Ectodermal cell (in vitro differentiated cells): ENCODE data around the gene BCL2L13.
"Not testable (repeated sequence)": the region's sequence is repeated elsewhere in the genome, so short reads cannot be mapped to it uniquely, and the experiment has no call there.

Experiments
- H3K27ac ChIP-seq: 2 replicates; pipeline ENCODE4 v1.7.0; 2013; ENCODE audit warnings: mild to moderate bottlenecking, low read depth, low read length; ENCODE audit not compliant: insufficient read depth, poor library complexity, severe bottlenecking
- H3K27me3 ChIP-seq: 2 replicates; pipeline ENCODE4 v1.7.0; 2013; ENCODE audit warnings: mild to moderate bottlenecking, low read length; ENCODE audit not compliant: insufficient read depth, control insufficient read depth, poor library complexity, severe bottlenecking
- H3K36me3 ChIP-seq: one replicate; pipeline ENCODE4 v1.7.0; 2013; ENCODE audit warnings: low read length; ENCODE audit not compliant: control insufficient read depth, insufficient read depth
- H3K4me1 ChIP-seq: one replicate; pipeline ENCODE4 v1.7.0; 2013; ENCODE audit warnings: low read length; ENCODE audit not compliant: control insufficient read depth, insufficient read depth
- H3K4me3 ChIP-seq: 2 replicates; pipeline ENCODE4 v1.7.0; 2013; ENCODE audit warnings: low read depth, low read length, control low read depth; ENCODE audit not compliant: insufficient read depth
- H3K9me3 ChIP-seq: 2 replicates; pipeline ENCODE4 v1.7.0; 2013; ENCODE audit warnings: mild to moderate bottlenecking, low read length, moderate library complexity; ENCODE audit not compliant: control insufficient read depth
- WGBS, 2 experiments: methylation state at CpG; one replicate each; pipeline ENCODE4 v1.1.7; 2013; ENCODE audit warnings: missing lambda C conversion rate in 2 of 2; 5-methylcytosine and 5-hydroxymethylcytosine counted together

BCL2L13 gene

GRCh38 chr22:17656870-17657395 is 18.4 kb downstream of the BCL2L13 start:
- Histone ChIP-seq H3K9me3 (no peaks in the 10 kb centered on the region), H3K27ac (no peak overlapping the region), H3K36me3 (peaks cover 12% of the 10 kb centered on the region), H3K4me1 (no peaks in the 10 kb centered on the region), H3K27me3 (no peaks in the 10 kb centered on the region), H3K4me3 (no peak overlapping the region)
- 93 to 95% methylated on average over 10 of the region's 10 CpGs for WGBS, 2 experiments

DNA sequence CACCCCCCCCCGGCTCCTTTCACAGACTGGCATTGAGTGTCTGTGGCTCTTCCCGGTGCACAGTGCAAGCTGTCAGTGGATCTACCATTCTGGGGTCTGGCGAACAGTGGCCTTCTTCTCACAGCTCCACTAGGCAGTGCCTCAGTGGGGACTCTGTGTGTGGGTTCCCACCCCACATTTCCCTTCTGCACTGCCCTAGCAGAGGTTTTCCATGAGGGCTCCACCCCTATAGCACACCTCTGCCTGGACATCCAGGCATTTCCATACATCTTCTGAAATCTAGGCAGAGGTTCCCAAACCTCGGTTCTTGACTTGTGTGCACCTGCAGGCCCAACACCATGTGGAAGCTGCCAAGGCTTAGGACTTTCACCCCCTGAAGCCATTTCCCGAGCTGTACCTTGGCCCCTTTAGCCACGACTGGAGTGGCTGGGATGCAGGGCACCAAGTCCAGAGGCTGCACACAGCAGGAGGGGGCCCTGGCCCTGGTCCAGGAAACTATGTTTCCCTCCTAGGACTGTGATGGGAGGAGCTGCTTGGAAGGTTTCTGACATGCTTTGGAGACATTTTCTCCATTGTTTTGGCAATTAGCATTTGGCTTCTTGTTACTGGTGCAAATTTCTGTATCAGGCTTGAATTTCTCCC is 26.0 kb downstream of the BCL2L13 start:
- Histone ChIP-seq H3K4me1 (no peaks in the 10 kb centered on the region), H3K9me3 (peaks cover 2% of the 10 kb centered on the region), H3K27ac (no peak overlapping the region), H3K36me3 (peaks cover 31% of the 10 kb centered on the region), H3K4me3 (no peak overlapping the region), H3K27me3 (no peaks in the 10 kb centered on the region)
- WGBS, 2 experiments, result 95 to 96% methylated on average over 6 of the region's 6 CpGs

GRCh38 chr22:17665248-17665647 is 26.7 kb downstream of the BCL2L13 start:
- H3K4me3 ChIP-seq, result no peak overlapping the region
- no peaks in the 10 kb centered on the region for H3K4me1 ChIP-seq
- peaks cover 28% of the 10 kb centered on the region for H3K36me3 ChIP-seq
- H3K9me3 ChIP-seq, result peaks cover 2% of the 10 kb centered on the region
- WGBS, 2 experiments, result 91 to 92% methylated on average over 3 of the region's 3 CpGs
- H3K27ac ChIP-seq, result no peak overlapping the region
- no peaks in the 10 kb centered on the region for H3K27me3 ChIP-seq

GRCh38 chr22:17665854-17666253 is 27.3 kb downstream of the BCL2L13 start:
- Histone ChIP-seq H3K9me3 (peaks cover 2% of the 10 kb centered on the region), H3K27ac (no peak overlapping the region), H3K27me3 (no peaks in the 10 kb centered on the region), H3K4me1 (no peaks in the 10 kb centered on the region), H3K4me3 (no peak overlapping the region), H3K36me3 (peaks cover 24% of the 10 kb centered on the region)
- 91 to 93% methylated on average over 3 of the region's 3 CpGs for WGBS, 2 experiments

DNA sequence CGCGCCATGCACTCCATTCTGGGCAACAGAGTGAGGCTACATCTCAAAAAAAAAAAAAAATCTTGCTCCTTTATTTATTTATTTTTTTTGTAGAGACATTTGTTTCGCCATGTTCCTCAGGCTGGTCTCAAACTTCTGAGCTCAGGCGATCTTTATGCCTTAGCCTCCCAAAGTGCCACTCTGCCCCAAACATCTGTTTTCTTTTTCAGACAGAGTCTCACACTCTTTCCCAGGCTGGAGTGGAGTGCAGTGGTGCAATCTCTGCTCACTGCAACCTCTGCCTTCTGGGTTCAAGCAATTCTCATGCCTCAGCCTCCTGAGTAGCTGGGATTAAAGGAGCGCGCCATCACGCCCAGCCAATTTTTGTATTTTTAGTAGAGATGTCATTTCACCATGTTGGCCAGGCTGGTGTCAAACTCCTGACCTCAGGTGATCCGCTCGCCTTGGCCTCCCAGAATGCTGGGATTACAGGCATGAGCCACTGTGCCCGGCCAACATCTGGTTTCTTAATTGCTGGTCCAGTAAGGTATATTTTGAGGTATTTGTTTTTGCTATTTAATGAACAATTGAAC is 33.0 kb downstream of the BCL2L13 start:
- not testable (repeated sequence) for H3K4me3 ChIP-seq, H3K4me1 ChIP-seq, H3K9me3 ChIP-seq, H3K36me3 ChIP-seq, H3K27ac ChIP-seq, H3K27me3 ChIP-seq
- 94 to 96% methylated on average over 10 of the region's 10 CpGs for WGBS, 2 experiments

DNA sequence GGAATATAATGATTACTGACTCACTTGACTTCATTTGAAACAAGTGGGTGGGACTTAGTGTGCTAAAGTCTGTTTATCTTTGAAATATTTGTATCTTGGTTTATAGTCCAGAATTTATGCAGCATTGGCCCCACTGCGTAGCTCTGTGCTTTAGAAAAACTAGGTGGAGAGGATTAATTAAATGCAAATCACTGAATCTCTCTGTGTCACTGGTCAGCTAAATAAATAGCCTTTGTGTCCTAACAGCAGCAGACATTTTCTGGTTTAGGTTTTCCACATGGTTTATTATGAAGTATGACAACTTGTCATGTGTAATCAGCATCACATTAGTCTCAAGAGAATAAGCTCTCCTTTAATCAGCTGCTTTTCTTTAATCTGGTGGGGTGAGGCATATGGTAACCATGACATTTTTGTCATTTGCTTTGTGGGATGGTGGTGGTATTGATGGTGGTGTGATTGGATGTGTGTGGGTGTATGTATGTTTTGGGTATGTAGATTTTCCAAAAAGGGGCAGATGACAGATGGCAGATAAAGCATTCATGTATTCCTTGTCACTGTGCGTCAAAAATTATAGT is 33.9 kb downstream of the BCL2L13 start:
- no peaks in the 10 kb centered on the region for H3K9me3 ChIP-seq
- H3K4me1 ChIP-seq, result no peaks in the 10 kb centered on the region
- no peaks in the 10 kb centered on the region for H3K36me3 ChIP-seq
- H3K4me3 ChIP-seq, result no peak overlapping the region
- WGBS, 2 experiments, result 89 to 100% methylated on average over 1 to 2 of the region's 2 CpGs
- no peaks in the 10 kb centered on the region for H3K27me3 ChIP-seq
- H3K27ac ChIP-seq, result no peak overlapping the region

GRCh38 chr22:17674152-17674551 is 35.6 kb downstream of the BCL2L13 start:
- Histone ChIP-seq H3K4me3 (no peak overlapping the region), H3K27ac (no peak overlapping the region), H3K27me3 (no peaks in the 10 kb centered on the region), H3K4me1 (no peaks in the 10 kb centered on the region), H3K9me3 (no peaks in the 10 kb centered on the region), H3K36me3 (no peaks in the 10 kb centered on the region)
- WGBS, 2 experiments, result 94 to 95% methylated on average over 7 of the region's 7 CpGs

GRCh38 chr22:17675584-17675983 is 37.0 kb downstream of the BCL2L13 start:
- Histone ChIP-seq H3K9me3 (no peaks in the 10 kb centered on the region), H3K27me3 (no peaks in the 10 kb centered on the region), H3K36me3 (no peaks in the 10 kb centered on the region), H3K4me1 (no peaks in the 10 kb centered on the region), H3K27ac (no peak overlapping the region), H3K4me3 (no peak overlapping the region)
- 93 to 94% methylated on average over 1 of the region's 1 CpG for WGBS, 2 experiments

DNA sequence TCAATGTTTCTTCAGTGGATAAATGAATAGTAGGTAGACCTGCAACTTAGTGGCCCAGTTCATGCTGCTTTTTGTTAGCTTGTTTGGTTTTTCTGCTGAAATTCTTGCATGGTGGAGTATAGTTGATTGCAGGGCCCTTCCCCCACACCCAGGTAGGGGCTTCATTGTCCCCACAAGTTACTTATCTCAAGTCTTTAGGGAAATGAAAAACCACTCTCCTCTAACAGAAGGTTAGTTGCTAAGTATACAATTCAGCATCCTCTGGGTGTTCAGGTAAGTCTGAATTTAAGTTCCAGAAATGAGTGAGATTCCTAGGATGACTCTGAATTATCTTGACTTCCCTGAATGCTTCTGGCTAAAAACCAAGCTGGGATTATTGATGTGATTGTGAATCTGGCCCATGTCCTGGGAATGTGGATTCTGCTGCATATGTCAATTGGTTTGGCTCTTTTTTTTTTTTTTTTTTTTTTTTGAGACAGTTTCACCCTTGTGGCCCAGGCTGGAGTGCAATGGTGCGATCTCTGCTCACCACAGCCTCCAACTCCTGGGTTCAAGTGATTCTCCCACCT is 40.3 kb downstream of the BCL2L13 start:
- no peak overlapping the region for H3K27ac ChIP-seq
- no peaks in the 10 kb centered on the region for H3K27me3 ChIP-seq
- H3K9me3 ChIP-seq, result no peaks in the 10 kb centered on the region
- 86 to 96% methylated on average over 1 of the region's 1 CpG for whole genome bisulfite sequencing, 2 experiments
- H3K4me3 ChIP-seq, result no peak overlapping the region
- H3K4me1 ChIP-seq, result no peaks in the 10 kb centered on the region
- H3K36me3 ChIP-seq, result no peaks in the 10 kb centered on the region

DNA sequence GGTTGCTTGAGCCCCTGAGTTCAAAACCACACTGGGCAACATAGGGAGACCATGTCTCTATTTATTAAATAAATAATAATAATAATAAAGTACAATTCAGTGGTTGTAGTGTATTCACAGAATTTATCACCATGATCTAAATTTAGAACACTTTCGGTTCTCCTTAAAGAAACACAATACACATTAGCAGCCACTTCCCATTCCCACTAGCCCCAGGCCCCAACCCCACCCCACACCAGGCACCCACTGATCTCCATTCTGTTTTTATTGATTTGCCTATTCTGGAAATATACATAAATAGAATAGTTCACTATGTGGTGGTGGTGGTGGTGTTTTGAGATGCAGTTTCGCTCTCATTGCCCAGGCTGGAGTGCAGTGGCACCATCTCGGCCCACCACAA is 45.7 kb downstream of the BCL2L13 start:
- Histone ChIP-seq H3K36me3 (no peaks in the 10 kb centered on the region), H3K9me3 (no peaks in the 10 kb centered on the region), H3K4me3 (no peak overlapping the region), H3K27me3 (no peaks in the 10 kb centered on the region), H3K27ac (no peak overlapping the region), H3K4me1 (no peaks in the 10 kb centered on the region)
- whole genome bisulfite sequencing, 2 experiments, result 93 to 96% methylated on average over 3 of the region's 3 CpGs
